Superior temporal gyrus (tissue), 1 donor: ENCODE measurements around the gene ZNRF3.

Source experiments
- DNase-seq: peaks from one replicate; pipeline ENCODE4 v3.0.0-alpha.2; 2016; ENCODE audit errors: extremely low spot score

Gene ZNRF3

GRCh38 chr22:29009148-29009547, 125.8 kb downstream of the ZNRF3 start:
- DNase-seq: no peak

- DNase-seq: peak; percentile 46
Observed at GRCh38 chr22:29011240-29012100, 128.1 kb downstream of the ZNRF3 start.

- DNase-seq: no peak
Observed at GRCh38 chr22:29012101-29012433, 128.7 kb downstream of the ZNRF3 start.

- no peak for DNase-seq
Observed at GRCh38 chr22:29012952-29013351, 129.6 kb downstream of the ZNRF3 start.

GRCh38 chr22:29014293-29014692, 130.9 kb downstream of the ZNRF3 start:
- no peak for DNase-seq

- no peak for DNase-seq
Observed at GRCh38 chr22:29014773-29015172, 131.4 kb downstream of the ZNRF3 start.

- DNase-seq: no peak
Observed at GRCh38 chr22:29016067-29016938, 132.9 kb downstream of the ZNRF3 start.

- no peak for DNase-seq
Observed at GRCh38 chr22:29018293-29019189, 135.2 kb downstream of the ZNRF3 start.

GRCh38 chr22:29022101-29022817, 138.9 kb downstream of the ZNRF3 start:
- no peak for DNase-seq

GRCh38 chr22:29023172-29023796, 139.9 kb downstream of the ZNRF3 start:
- no peak for DNase-seq

- no peak for DNase-seq
Observed at GRCh38 chr22:29026579-29026978, 143.2 kb downstream of the ZNRF3 start.

- DNase-seq: no peak
Observed at GRCh38 chr22:29028468-29028867, 145.1 kb downstream of the ZNRF3 start.

- DNase-seq: no peak
Observed at GRCh38 chr22:29029202-29030000, 146.0 kb downstream of the ZNRF3 start.

GRCh38 chr22:29030016-29030617, 146.7 kb downstream of the ZNRF3 start:
- no peak for DNase-seq

GRCh38 chr22:29030618-29031226, 147.3 kb downstream of the ZNRF3 start:
- no peak for DNase-seq

- DNase-seq: no peak
Observed at GRCh38 chr22:29031227-29032011, 148.0 kb downstream of the ZNRF3 start.

- no peak for DNase-seq
Observed at GRCh38 chr22:29032014-29032475, 148.7 kb downstream of the ZNRF3 start.

- no peak for DNase-seq
Observed at GRCh38 chr22:29032584-29032983, 149.2 kb downstream of the ZNRF3 start.
